G401 (cell line): Measurements from ENCODE around the gene ADCY6. TPM values are rescaled to one million over a fixed set of nuclear protein-coding genes. Genes with fewer than 3 reads are reported as not detected.

ENCODE experiments used
- DNase-seq: peaks from one replicate; pipeline ENCODE4 v3.0.0-alpha.2; 2015; ENCODE audit warnings: low spot score
- in situ Hi-C: cut with HindIII; loops from 2 replicates; pipeline ENCODE4 v1.10.0; 2016; ENCODE audit warnings: low sequenced_read_pairs, mixed read lengths
- total RNA-seq: library from RNA; depleted of rRNA; stranded (reverse); fragments of >200 nt; shearing (Covaris generic); gene quantifications from 2 replicates; pipeline ENCODE4 v1.2.3, GENCODE V29; 2014

Gene ADCY6
- total RNA-seq, 1 experiment from 2014 or later, result 23.1 TPM

GRCh38 chr12:48789858-48790326 lies 1.0 kb upstream of the ADCY6 start:
- in situ Hi-C loops, result no loop called here
- DNase-seq, result peak; percentile 31

DNA sequence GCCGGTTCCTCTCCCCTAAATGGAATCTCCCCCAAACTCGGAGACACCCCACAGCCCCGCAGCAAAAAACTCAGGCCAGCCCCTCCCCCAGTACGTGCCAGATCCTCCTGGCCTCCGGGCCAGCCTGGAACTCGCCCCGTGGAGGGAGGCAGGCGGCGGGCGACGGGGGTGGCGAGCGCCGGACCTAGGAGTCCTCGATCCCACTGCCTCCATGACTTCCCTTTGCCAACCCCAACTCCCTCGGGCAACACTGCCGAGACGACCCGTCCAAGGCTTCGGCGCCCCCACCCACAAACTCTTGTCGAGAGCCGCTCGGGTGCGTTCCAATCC lies 400 bp downstream of the ADCY6 start:
- DNase-seq, result no peak
- in situ Hi-C loops, result no loop called here

GRCh38 chr12:48787791-48788523 lies 932 bp downstream of the ADCY6 start:
- DNase-seq, result peak; percentile 22
- in situ Hi-C loops, result no loop called here

GRCh38 chr12:48786591-48787544 lies 2.0 kb downstream of the ADCY6 start:
- in situ Hi-C loops, result no loop called here

GRCh38 chr12:48783432-48783831 lies 5.5 kb downstream of the ADCY6 start:
- no peak for DNase-seq
- in situ Hi-C loops, result no loop called here

More at GRCh38 chr12:48786591-48787544, 2.0 kb downstream of the ADCY6 start:
- no peak for DNase-seq

DNA sequence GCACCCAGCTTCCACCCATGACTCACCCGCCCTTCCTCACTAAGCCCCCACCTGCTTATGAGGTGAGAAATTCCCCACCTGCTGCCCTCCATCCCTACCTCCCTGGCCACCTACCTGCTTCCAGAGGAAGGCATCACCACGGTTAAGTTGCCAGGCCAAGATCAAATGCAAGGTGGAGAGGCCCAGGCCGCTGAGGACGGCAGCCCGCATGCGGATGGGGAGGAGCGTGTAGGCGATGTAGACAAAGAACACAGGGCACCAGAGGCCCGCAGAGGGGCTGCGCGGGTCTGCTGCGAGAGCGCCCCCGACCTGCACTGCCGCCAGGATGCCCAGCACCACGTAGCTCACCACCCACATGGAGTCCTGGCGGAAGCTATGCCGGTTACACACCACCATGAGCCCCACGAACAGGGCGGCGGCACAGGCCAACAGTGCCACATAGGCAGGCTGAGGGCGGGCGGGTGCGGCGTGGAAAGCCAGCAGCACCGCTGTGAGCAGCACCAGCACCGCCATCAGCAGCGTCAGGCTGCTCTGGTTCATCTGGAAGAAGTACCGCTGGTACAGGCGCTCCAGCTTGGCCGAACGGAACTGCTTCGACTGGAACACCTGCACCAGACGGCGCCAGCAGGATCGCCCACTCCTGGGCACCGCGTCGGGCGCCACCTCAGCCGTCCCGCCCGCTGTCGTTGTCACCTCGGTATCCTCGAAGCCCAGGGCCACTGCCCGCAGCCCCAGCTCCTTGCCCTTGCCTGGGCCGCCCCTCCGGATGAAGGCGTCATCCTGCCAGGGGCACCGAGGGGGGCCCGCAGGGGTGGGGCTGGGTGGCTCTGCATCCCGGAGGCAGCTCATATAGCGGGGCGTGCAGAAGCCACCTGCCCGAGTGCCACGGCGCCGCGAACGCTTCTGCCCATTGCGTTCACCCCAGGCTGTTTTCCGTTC lies 6.2 kb downstream of the ADCY6 start:
- in situ Hi-C loops, result no loop called here
- DNase-seq, result no peak

GRCh38 chr12:48781750-48782456 lies 7.0 kb downstream of the ADCY6 start:
- DNase-seq, result no peak
- in situ Hi-C loops, result no loop called here

- in situ Hi-C loops, result no loop called here
- no peak for DNase-seq
Observed at GRCh38 chr12:48780381-48781025, 8.4 kb downstream of the ADCY6 start.

GRCh38 chr12:48779869-48780268 lies 9.0 kb downstream of the ADCY6 start:
- in situ Hi-C loops, result no loop called here
- no peak for DNase-seq

DNA sequence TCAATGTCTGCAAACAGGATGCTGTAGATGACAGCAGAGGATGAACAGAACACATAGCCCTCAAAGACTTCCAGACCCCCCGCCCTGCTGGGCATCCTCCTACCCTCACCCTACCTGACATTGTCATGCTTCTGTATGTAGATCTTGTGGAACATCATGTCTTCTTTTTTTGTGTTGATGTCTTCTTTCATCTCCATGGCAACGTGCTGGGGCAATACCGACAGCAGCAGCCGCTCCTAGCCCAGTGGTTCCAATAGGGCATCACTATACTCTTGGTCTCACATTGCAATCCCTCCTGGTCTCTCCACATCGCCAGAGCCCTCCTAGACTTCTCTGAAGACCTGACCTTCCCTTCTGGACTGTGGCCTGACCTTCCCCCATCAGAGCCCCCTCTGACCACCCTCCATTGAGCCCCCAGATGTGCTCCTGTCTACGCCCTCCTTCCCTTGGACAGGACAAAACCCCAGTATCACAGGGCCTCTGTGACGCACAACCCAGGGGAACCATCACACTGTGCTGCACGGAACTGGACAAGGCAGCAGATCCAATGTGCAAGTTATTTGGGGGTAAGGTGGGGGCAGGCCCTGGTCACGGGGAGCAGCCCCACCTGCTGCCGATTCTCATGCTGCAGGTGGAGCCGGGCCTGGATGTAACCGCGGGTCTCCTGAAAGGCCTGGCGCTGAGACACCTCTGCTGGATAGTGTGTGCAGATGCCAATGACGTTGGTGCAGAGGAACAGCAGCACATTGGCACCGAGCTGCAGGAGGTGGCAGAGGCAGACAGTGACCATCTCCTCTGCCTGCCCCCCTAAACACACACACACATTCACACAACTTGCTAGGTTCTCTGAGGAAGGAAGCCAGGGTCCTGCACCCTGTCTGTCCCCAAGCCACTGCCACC lies 11.1 kb downstream of the ADCY6 start:
- in situ Hi-C loops, result no loop called here
- no peak for DNase-seq

- DNase-seq, result no peak
- in situ Hi-C loops, result no loop called here
Observed at GRCh38 chr12:48776956-48777355, 11.9 kb downstream of the ADCY6 start.

DNA sequence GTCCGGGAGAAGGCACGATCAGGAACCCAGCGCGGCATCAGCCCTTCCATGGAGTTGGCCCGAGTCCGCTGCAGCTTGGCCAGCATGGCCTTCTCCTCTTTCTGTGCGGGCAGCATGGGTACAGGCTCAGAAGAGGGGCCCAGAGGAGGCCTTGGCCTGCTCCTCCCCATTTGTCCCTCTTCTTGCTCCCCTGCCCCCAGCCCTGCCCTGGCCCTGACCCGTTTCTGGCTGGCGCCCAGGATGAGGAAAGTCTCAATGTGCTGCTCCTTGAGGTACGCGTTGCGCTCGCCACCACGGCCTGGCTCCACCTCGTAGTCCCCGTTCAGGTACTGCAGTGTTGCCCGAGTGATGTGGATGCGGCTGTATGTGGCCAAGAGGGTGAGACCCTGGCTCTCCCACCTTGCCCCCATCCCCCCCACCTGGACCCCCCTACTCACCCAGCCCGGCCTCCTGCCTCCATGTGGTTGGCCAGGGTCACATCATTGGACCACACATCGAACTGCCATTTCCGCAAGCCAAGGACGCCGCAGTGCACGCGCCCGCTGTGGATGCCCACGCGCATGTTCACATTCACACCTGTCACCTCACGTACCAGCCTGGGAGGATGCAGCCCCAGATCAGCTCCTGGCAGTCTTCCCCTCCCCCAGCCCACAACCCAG lies 12.8 kb downstream of the ADCY6 start:
- in situ Hi-C loops, result no loop called here

GRCh38 chr12:48775299-48775698 lies 13.6 kb downstream of the ADCY6 start:
- in situ Hi-C loops, result no loop called here
- DNase-seq, result no peak

More for the DNA sequence above, 12.8 kb downstream of the ADCY6 start:
- DNase-seq, result no peak

DNA sequence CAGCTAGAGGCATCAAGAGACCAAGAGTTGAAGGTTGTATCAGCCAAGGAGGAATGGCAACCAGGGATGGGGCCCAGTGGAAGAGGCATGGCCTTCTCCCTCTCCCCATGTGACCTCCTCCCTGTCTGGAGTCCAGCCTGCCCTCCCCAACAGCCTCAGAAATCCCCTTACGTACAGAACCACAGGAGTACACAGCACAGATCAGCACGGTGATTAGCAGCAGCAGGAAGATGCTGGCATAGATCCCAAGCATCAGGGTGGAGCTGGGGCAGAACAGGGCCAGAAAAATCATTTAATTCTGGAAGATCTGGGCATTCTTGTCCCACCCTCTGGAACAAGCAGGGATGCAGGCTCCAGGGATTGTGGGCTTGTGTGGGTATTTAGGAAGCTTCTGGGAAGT lies 14.4 kb downstream of the ADCY6 start:
- DNase-seq, result no peak
- in situ Hi-C loops, result loop anchor here (5.0 kb wide), 1 partner anchor 97 kb away; no protein-coding TSS in a partner anchor

GRCh38 chr12:48773686-48774085 lies 15.2 kb downstream of the ADCY6 start:
- DNase-seq, result no peak

DNA sequence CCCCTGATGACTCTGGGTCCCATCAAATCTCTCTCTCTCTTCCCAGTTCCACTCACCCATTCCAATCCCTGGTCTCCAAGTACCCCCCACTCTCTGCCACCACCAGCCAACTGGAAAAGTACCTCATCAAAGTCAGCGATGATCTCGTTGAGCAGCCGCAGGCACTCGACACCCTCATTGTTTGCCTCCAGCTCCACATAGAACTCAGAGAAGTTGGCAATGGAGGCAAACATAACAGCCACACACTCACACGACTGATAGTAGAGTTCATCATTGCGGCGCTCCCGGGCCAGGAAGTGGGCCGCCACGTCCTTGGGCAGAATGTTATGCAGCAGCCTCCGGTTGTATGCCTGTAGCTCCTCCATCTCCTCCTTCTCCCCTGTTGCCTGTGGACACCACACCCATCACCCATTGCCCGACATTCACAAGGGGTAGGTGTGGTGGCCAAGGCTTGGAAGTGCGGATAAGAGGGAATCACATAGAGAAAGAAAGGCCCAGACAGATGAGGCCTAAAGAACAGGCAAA lies 17.2 kb downstream of the ADCY6 start:
- in situ Hi-C loops, result loop anchor here (5.0 kb wide), 1 partner anchor 94 kb away; no protein-coding TSS in a partner anchor
- DNase-seq, result no peak

More at GRCh38 chr12:48773686-48774085, 15.2 kb downstream of the ADCY6 start:
- in situ Hi-C loops, result loop anchor here (5.0 kb wide), 1 partner anchor 96 kb away; no protein-coding TSS in a partner anchor
